Putamen (tissue), 1 donor: Measurements from ENCODE around the gene FAM111A.
A peak's percentile ranks its signal among the peaks of the same experiment; 100 is the strongest.

ENCODE experiments used
- DNase-seq: peaks from one replicate; pipeline ENCODE4 v3.0.0-alpha.2; 2016; ENCODE audit warnings: low spot score

FAM111A gene

GRCh38 chr11:59141673-59142460 is 789 bp upstream of the FAM111A start:
- peak; percentile 0 for DNase-seq

GRCh38 chr11:59144096-59144495 is 1.4 kb downstream of the FAM111A start:
- no peak for DNase-seq

- peak; percentile 58 for DNase-seq
Observed at GRCh38 chr11:59144579-59145345, 2.1 kb downstream of the FAM111A start.

GRCh38 chr11:59145534-59145933 is 2.9 kb downstream of the FAM111A start:
- DNase-seq, result no peak

- DNase-seq, result no peak
Observed at GRCh38 chr11:59151761-59152160, 9.1 kb downstream of the FAM111A start.

GRCh38 chr11:59152312-59152951 is 9.8 kb downstream of the FAM111A start:
- DNase-seq, result no peak

GRCh38 chr11:59154610-59155009 is 12.0 kb downstream of the FAM111A start:
- DNase-seq, result no peak

- no peak for DNase-seq
Observed at GRCh38 chr11:59157433-59157832, 14.8 kb downstream of the FAM111A start.

GRCh38 chr11:59158206-59159068 is 15.8 kb downstream of the FAM111A start:
- DNase-seq, result peak; percentile 67

GRCh38 chr11:59164028-59164427 is 21.4 kb downstream of the FAM111A start:
- DNase-seq, result no peak

- DNase-seq, result peak; percentile 90
Observed at GRCh38 chr11:59171508-59172322, 29.1 kb downstream of the FAM111A start, which contains the start of gene DTX4. Gene DTX4, plus strand, starts transcription at chr11:59172132. Its CDS starts 464 bp downstream, at chr11:59172596.

GRCh38 chr11:59172345-59173079 is 29.9 kb downstream of the FAM111A start:
- no peak for DNase-seq

GRCh38 chr11:59173080-59173963 is 30.7 kb downstream of the FAM111A start:
- no peak for DNase-seq

GRCh38 chr11:59173964-59174663 is 31.5 kb downstream of the FAM111A start:
- no peak for DNase-seq

GRCh38 chr11:59174664-59175033 is 32.0 kb downstream of the FAM111A start:
- DNase-seq, result no peak

GRCh38 chr11:59175091-59175501 is 32.4 kb downstream of the FAM111A start:
- no peak for DNase-seq

GRCh38 chr11:59176330-59176729 is 33.7 kb downstream of the FAM111A start:
- no peak for DNase-seq

- DNase-seq, result no peak
Observed at GRCh38 chr11:59178402-59178801, 35.7 kb downstream of the FAM111A start.
